CD4-positive, alpha-beta T cell treated with Interleukin-21 for 1 hour (primary cell): ENCODE measurements around the gene HEXD.
A peak's percentile ranks its signal among the peaks of the same experiment; 100 is the strongest.

Experiments
- DNase-seq: peaks from one replicate; pipeline ENCODE4 v3.0.0-alpha.2; 2020

The HEXD gene

GRCh38 chr17:82416264-82416663, 1.9 kb upstream of the HEXD start:
- no peak for DNase-seq

- no peak for DNase-seq
Observed at GRCh38 chr17:82416771-82417170, 1.4 kb upstream of the HEXD start.

GRCh38 chr17:82419540-82419939, 1.4 kb downstream of the HEXD start:
- DNase-seq = peak; percentile 37

- peak; percentile 61 for DNase-seq
Observed at GRCh38 chr17:82424001-82424862, 6.1 kb downstream of the HEXD start.

GRCh38 chr17:82424863-82425159, 6.7 kb downstream of the HEXD start:
- DNase-seq = no peak

- no peak for DNase-seq
Observed at GRCh38 chr17:82428546-82428945, 10.4 kb downstream of the HEXD start.

- no peak for DNase-seq
Observed at GRCh38 chr17:82429824-82430223, 11.7 kb downstream of the HEXD start.

- DNase-seq = no peak
Observed at GRCh38 chr17:82432017-82432416, 13.9 kb downstream of the HEXD start.

GRCh38 chr17:82433560-82434215, 15.5 kb downstream of the HEXD start:
- DNase-seq = no peak

- peak; percentile 26 for DNase-seq
Observed at GRCh38 chr17:82434216-82434565, 16.0 kb downstream of the HEXD start.

- no peak for DNase-seq
Observed at GRCh38 chr17:82435103-82435502, 17.0 kb downstream of the HEXD start.

GRCh38 chr17:82435601-82436583, 17.7 kb downstream of the HEXD start:
- no peak for DNase-seq

GRCh38 chr17:82436601-82437324, 18.6 kb downstream of the HEXD start:
- no peak for DNase-seq

- no peak for DNase-seq
Observed at GRCh38 chr17:82437325-82437668, 19.1 kb downstream of the HEXD start.

- DNase-seq = no peak
Observed at GRCh38 chr17:82438401-82439193, 20.4 kb downstream of the HEXD start.

GRCh38 chr17:82439194-82439828, 21.2 kb downstream of the HEXD start:
- DNase-seq = no peak

GRCh38 chr17:82439829-82440365, 21.8 kb downstream of the HEXD start:
- DNase-seq = no peak

- DNase-seq = no peak
Observed at GRCh38 chr17:82440469-82440981, 22.4 kb downstream of the HEXD start.

GRCh38 chr17:82440991-82441627, 23.0 kb downstream of the HEXD start:
- no peak for DNase-seq

GRCh38 chr17:82441691-82442487, 23.7 kb downstream of the HEXD start:
- no peak for DNase-seq
